IMR-90 (cell line): Measurements from ENCODE around the gene ATP8B4.

Experiments
- POLR2A ChIP-seq: IDR thresholded peaks from 2 replicates; pipeline ENCODE4 v1.6.1; 2012; ENCODE audit warnings: mild to moderate bottlenecking, low read depth, low read length
- RAD21 ChIP-seq: IDR thresholded peaks from 2 replicates; pipeline ENCODE4 v1.6.1; 2012; ENCODE audit warnings: low read length, improper control_type of control experiment
- RFX5 ChIP-seq: IDR thresholded peaks from 2 replicates; pipeline ENCODE4 v1.8.0; 2012; ENCODE audit warnings: low read depth, mild to moderate bottlenecking, low read length, moderate library complexity
- TF ChIP-seq, protein P1 (sequence below): conservative IDR thresholded peaks from 2 replicates; pipeline ENCODE4 v1.5.1; 2012; ENCODE audit warnings: mild to moderate bottlenecking, low read depth, low read length, improper control_type of control experiment

DNA sequence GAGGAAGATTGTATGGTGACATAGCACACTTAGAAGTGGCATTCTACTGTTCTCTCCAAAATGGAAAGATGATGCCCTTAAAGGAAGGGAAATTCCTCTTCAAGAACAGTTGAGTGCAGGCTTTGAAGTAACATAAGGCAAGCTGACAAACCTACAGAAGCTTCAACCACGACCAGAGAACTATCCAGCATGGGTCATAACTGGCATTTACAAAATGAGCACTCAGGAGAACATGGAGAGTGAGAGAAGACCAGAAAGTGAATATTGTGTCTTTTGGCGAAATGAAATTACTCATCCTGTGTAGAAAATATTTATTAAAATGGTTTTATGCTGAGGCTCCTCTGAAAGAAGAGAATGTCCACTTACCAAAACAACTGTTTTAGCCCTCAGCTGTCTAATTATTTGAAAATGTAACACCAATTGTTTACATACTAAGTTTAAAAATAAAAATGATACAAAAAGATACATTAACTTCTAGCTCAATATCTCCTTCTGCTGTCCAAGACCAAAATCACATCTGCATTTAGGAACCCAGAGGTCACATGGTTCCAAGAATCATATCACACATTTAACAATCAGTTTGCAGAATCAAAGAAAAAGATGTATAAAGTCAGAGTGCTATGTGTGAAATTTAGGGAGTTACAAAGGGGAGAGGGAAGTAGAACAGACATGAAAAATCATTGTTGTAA is 216.9 kb downstream of the ATP8B4 start:
- TF ChIP-seq, protein P1, sequence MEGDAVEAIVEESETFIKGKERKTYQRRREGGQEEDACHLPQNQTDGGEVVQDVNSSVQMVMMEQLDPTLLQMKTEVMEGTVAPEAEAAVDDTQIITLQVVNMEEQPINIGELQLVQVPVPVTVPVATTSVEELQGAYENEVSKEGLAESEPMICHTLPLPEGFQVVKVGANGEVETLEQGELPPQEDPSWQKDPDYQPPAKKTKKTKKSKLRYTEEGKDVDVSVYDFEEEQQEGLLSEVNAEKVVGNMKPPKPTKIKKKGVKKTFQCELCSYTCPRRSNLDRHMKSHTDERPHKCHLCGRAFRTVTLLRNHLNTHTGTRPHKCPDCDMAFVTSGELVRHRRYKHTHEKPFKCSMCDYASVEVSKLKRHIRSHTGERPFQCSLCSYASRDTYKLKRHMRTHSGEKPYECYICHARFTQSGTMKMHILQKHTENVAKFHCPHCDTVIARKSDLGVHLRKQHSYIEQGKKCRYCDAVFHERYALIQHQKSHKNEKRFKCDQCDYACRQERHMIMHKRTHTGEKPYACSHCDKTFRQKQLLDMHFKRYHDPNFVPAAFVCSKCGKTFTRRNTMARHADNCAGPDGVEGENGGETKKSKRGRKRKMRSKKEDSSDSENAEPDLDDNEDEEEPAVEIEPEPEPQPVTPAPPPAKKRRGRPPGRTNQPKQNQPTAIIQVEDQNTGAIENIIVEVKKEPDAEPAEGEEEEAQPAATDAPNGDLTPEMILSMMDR, result peak; percentile 66
- no peak for TF ChIP-seq POLR2A
- TF ChIP-seq RFX5, result no peak
- peak; percentile 65 for TF ChIP-seq RAD21
